Esophagus muscularis mucosa (tissue), 4 donors: ENCODE measurements around the gene ITSN2. TPM values are rescaled to one million over a fixed set of nuclear protein-coding genes. Genes with fewer than 3 reads are reported as not detected.

ENCODE experiments used
- DNase-seq: peaks from one replicate; pipeline ENCODE4 v3.0.0-alpha.2; 2017; ENCODE audit errors: extremely low spot score
- H3K27ac ChIP-seq, 4 donors: fragments of 200-600 bp; sonication (generic); replicated peaks in 1 of 4; 1 replicate in 3 of 4; 2 replicates in 1 of 4; pipeline ENCODE4 v1.5.1; 2016 to 2019; ENCODE audit warnings: mild to moderate bottlenecking in 1 of 4
- H3K27me3 ChIP-seq, 4 donors: fragments of 200-600 bp; sonication (generic); one replicate each; pipeline versions ENCODE4 v1.5.1 to v1.6.0; 2016 to 2019
- H3K36me3 ChIP-seq, 4 donors: fragments of 200-600 bp; sonication (generic); one replicate each; pipeline ENCODE4 v1.5.1; 2016 to 2019
- H3K4me1 ChIP-seq, 4 donors: fragments of 200-600 bp; sonication (generic); one replicate each; pipeline ENCODE4 v1.5.1; 2016 to 2019
- H3K4me3 ChIP-seq, 4 donors: fragments of 200-600 bp; sonication (generic); 1 replicate in 2 of 4; 2 replicates in 2 of 4; pipeline ENCODE4 v1.5.1; 2016 to 2019; ENCODE audit warnings: mild to moderate bottlenecking in 4 of 4, moderate library complexity in 1 of 4
- H3K9me3 ChIP-seq, 4 donors: fragments of 200-600 bp; sonication (generic); 1 replicate in 3 of 4; 2 replicates in 1 of 4; pipeline ENCODE4 v1.5.1; 2016 to 2019
- CTCF ChIP-seq, 3 experiments: fragments of 200-600 bp in 2 of 3; fragments of 450-650 bp in 1 of 3; sonication (generic) in 2 of 3; IDR thresholded peaks; one replicate each; pipeline ENCODE4 v1.5.1; 2017 to 2019; ENCODE audit warnings: antibody characterized with exemption in 3 of 3, mild to moderate bottlenecking in 2 of 3, moderate library complexity in 1 of 3
- EP300 ChIP-seq: sonication (generic); formaldehyde crosslinking; IDR thresholded peaks from one replicate; pipeline ENCODE4 v1.6.1; 2017; ENCODE audit warnings: antibody characterized with exemption
- POLR2A ChIP-seq: fragments of 450-650 bp; IDR thresholded peaks from one replicate; pipeline ENCODE4 v1.6.1; 2017; ENCODE audit warnings: antibody characterized with exemption, moderate library complexity, mild to moderate bottlenecking, low read depth
- POLR2AphosphoS5 ChIP-seq, 2 donors: sonication (generic); formaldehyde crosslinking; IDR thresholded peaks; one replicate each; pipeline ENCODE4 v1.6.1; 2017; ENCODE audit warnings: antibody characterized with exemption in 2 of 2
- WGBS: methylation state at CpG from one replicate; pipeline ENCODE4 v1.1.5; 2018; 5-methylcytosine and 5-hydroxymethylcytosine counted together
- intact Hi-C: fragments of 100-400 bp; cut with DNase I; formaldehyde crosslinking; loops from one replicate; pipeline ENCODE4 v1.15.1; 2023
- total RNA-seq, 4 donors: library from RNA; depleted of rRNA; stranded (reverse); fragments of >200 nt; gene quantifications; one replicate each; pipeline versions ENCODE4 v1.1.0 to v1.2.1, GENCODE V29; 2016

ITSN2 gene
- total RNA-seq, 4 donors from 2014 or later: 47.0 to 60.2 (median 53.6) TPM

DNA sequence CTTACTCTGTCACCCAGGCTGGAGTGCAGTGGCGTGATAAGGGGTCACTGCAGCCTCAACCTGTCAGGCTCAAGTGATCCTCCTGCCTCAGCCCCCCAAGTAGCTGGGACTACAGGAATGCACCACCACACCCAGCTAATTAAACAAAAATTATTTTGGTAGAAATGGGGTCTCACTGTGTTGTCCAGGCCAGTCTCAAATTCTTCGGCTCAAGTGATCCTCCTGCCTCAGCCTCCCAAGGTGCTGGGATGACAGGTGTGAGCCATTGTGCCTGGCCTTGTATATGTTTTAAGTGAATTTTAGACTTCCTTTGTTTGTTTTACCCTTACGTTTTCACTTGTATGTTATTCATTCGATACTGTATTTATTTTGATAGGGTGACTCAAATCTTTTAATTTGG is 34.7 kb upstream of the ITSN2 start:
- Histone ChIP-seq H3K4me3 (no peak overlapping the region), H3K9me3 (no peaks in the 10 kb centered on the region), H3K27me3 (no peaks in the 10 kb centered on the region), H3K27ac (no peak overlapping the region), H3K36me3 (no peaks in the 10 kb centered on the region), H3K4me1 (no peaks in the 10 kb centered on the region)
- intact Hi-C loops: no loop called here
- 72% methylated on average over 4 of the region's 4 CpGs for WGBS
- no peak for TF ChIP-seq CTCF (IDR thresholded peaks at IDR 0.05)
- TF ChIP-seq EP300: no peak
- TF ChIP-seq POLR2A: no peak
- TF ChIP-seq POLR2AphosphoS5 (IDR thresholded peaks at IDR 0.05): no peak
- DNase-seq: no peak

- no peaks in the 10 kb centered on the region for H3K9me3 ChIP-seq
- WGBS: 82% methylated on average over 5 of the region's 5 CpGs
Observed at GRCh38 chr2:24392542-24393059, 32.3 kb upstream of the ITSN2 start.

GRCh38 chr2:24385366-24385765 is 25.0 kb upstream of the ITSN2 start:
- no peak overlapping the region for H3K4me3 ChIP-seq
- H3K27me3 ChIP-seq: no peaks in the 10 kb centered on the region
- no peaks in the 10 kb centered on the region for H3K9me3 ChIP-seq
- no peak for TF ChIP-seq POLR2A
- no peak for TF ChIP-seq CTCF (IDR thresholded peaks at IDR 0.05)
- no peak for TF ChIP-seq EP300
- no peak for TF ChIP-seq POLR2AphosphoS5 (IDR thresholded peaks at IDR 0.05)
- no peak overlapping the region for H3K27ac ChIP-seq
- no peak for DNase-seq
- peaks cover 0 to 7% (median 3%) of the 10 kb centered on the region in 4 donors for H3K4me1 ChIP-seq
- H3K36me3 ChIP-seq: no peaks in the 10 kb centered on the region
- WGBS: 77% methylated on average over 2 of the region's 2 CpGs
- intact Hi-C loops: no loop called here

More at GRCh38 chr2:24392542-24393059, 32.3 kb upstream of the ITSN2 start:
- H3K27ac ChIP-seq: no peak overlapping the region
- H3K27me3 ChIP-seq: no peaks in the 10 kb centered on the region
- no peak for DNase-seq
- TF ChIP-seq POLR2A (no peak), POLR2AphosphoS5 (IDR thresholded peaks at IDR 0.05) (no peak), EP300 (no peak), CTCF (IDR thresholded peaks at IDR 0.05) (no peak)
- no peaks in the 10 kb centered on the region for H3K4me1 ChIP-seq
- H3K4me3 ChIP-seq: no peak overlapping the region
- H3K36me3 ChIP-seq: no peaks in the 10 kb centered on the region
- intact Hi-C loops: no loop called here

DNA sequence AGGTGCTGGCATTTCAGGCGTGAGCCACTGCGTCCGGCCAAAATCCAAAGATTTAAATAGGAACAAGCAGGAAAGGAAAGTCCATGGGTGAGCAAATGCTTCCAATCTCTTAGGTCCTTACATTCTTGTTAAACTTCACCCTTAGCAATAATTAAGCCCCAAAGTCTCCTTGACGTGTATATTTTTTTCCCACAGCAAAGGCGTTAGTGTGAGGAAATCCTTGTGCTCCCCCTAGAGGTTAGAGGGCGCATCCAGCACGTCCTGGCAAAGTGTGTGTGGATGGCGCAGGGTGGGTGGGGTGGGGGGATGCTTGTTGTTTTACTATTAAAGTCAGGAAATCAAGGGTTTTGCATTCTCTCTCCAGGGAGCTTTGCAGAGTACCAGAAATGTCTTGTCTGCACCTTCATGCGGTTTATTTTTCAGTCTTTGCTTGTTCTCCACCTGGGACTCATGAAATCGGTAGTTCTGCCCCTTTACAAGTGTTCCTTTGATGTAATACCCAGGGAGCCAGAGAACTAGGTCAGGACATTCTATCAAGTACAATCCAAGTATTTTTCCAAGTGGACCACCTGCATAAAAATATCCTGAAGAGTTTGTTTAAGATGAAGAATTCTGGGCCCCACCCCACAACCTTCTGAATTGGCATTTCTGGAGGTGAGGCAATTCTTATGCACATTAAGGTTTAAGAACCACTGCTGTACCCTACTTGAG is 22.2 kb upstream of the ITSN2 start:
- WGBS: 30% methylated on average over 9 of the region's 10 CpGs
- no peak for DNase-seq
- intact Hi-C loops: loop anchor here (5.0 kb wide), 1 partner anchor 150 kb away; no protein-coding TSS in a partner anchor
- Histone ChIP-seq H3K9me3 (no peaks in the 10 kb centered on the region), H3K36me3 (no peaks in the 10 kb centered on the region), H3K27me3 (no peaks in the 10 kb centered on the region), H3K4me1 (peaks cover 0 to 7% (median 3%) of the 10 kb centered on the region in 4 donors), H3K4me3 (no peak overlapping the region), H3K27ac (no peak overlapping the region)
- TF ChIP-seq EP300: no peak
- TF ChIP-seq CTCF (IDR thresholded peaks at IDR 0.05): peak; percentile 54 to 85 (median 83)
